Stimulated activated CD4-positive, alpha-beta T cell treated with anti-CD3 and anti-CD28 coated beads, Interleukin-15, amount 100 ng/mL, for 1 hour (primary cell): Measurements from ENCODE around the gene ZDHHC14.
"Not testable (repeated sequence)": the region's sequence is repeated elsewhere in the genome, so short reads cannot be mapped to it uniquely, and the experiment has no call there.

Experiments
- DNase-seq, 2 donors: peaks; one replicate each; pipeline ENCODE4 v3.0.0-alpha.2; 2020; ENCODE audit warnings: low read depth in 1 of 2, low spot score in 1 of 2

ZDHHC14 gene

DNA sequence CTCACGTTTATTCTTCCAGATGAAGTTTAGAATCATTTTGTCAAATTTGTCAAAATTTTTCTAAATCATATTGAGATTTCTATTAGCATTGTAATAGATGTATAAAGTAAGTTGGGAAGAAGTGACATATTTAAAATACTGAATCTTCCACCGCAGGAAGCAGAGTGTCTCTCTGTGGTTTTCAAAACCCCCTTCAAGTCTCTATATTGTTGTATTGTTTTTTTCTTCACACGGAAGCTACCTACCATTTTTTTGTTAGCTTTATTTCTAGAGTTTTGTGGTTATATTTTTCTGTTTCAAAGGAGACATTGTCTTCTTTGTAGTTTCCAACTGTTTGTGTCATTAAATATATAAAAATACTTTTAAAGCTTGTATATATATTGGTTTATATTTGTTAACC lies 188.6 kb downstream of the ZDHHC14 start:
- no peak for DNase-seq

DNA sequence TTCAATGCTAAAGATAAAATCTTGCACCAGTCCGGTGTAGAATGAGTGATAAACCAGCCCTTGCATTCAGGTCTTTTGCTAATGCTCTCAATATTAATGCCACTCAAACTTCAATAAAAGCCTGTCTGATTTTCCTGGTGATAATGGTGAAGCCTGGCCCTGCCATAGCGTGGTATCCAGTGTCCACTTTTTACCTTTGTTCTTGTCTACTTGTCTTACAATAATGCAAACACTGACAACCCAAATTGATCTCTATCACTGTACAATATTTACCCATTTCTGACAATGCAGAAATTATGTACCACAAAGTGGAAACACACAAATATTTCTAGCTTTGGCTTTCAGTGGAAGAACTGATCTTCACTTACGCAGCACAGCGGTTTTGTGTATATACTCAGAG lies 189.1 kb downstream of the ZDHHC14 start:
- DNase-seq = no peak

DNA sequence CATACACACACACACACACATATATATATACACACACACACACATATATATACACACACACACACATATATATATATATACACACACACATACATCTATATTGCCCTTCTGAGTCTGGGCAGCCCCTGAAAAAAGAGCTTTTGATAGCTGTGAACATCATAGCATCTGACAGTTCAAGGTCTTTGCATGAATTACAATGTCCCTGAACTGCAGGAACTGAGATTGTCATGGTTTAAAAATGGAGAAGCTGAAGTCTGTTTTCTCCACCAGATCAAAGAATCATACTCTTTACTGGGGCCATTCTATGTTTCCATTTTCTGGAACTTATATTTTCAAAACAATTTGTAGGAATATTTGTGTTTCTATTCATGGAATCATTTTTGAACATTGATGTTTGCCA lies 189.8 kb downstream of the ZDHHC14 start:
- no peak for DNase-seq

DNA sequence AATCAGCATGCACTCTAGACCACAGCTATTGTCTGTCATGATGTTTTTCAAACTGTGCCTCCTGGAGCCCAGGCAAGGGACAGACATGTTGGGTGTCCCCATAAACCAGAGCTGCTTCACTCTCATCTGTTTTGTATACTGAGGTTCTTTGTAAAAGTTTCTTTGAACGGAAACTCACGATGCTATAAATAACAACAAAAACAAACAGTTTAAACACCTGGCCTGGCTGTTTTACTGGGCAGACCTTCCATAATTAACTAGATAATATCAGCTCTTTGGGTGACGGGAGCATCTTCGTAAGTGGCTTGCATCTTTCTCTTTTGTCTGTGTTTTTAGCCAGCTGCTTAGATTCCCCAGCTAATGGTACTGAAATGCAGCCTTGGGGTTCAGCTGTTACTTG lies 190.3 kb downstream of the ZDHHC14 start:
- no peak for DNase-seq

DNA sequence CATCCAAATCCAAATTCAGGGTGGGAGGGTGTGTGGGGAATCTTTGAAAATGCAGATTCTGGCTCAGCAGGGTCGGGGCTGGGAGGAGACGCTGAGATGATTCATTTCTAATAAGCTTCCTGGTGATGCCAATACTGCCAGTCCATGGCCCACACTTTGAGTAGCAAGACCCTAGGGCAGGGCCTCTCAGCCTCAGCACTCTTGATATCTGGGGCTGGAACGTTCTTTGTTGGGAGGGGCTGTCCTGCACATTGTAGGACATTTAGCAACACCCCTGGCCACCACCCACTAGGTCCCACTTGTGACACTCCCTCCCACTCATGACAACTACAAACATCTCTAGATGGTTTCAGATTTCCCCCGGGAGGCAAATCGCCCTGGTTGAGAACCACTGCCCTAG lies 191.0 kb downstream of the ZDHHC14 start:
- no peak for DNase-seq

DNA sequence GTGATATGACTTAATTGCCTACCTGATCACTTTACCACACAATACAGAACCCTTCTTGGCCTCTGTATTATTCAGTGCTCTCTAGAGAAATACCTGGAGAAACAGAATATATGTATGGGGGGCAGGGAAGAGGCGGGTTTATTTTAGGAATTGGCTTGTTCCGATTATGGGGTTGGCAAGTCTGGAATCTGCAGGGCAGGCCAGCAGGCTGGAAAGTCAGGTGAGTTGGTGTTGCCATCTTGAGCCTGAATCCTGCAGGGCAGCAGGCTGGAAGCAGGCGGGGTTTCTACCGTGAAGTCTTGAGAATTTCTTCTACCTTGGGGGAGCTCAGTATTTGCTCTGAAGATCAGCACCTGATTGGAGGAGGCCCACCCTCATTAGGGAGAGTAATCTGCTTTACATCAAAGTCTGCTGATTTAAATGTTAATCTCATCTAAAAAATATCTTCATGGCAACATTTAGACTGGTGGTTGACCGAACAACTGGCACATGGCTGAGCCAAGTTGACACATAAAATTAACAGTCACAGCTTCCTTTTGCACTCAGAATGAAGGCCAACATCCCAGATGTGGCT lies 193.9 kb downstream of the ZDHHC14 start:
- no peak for DNase-seq

DNA sequence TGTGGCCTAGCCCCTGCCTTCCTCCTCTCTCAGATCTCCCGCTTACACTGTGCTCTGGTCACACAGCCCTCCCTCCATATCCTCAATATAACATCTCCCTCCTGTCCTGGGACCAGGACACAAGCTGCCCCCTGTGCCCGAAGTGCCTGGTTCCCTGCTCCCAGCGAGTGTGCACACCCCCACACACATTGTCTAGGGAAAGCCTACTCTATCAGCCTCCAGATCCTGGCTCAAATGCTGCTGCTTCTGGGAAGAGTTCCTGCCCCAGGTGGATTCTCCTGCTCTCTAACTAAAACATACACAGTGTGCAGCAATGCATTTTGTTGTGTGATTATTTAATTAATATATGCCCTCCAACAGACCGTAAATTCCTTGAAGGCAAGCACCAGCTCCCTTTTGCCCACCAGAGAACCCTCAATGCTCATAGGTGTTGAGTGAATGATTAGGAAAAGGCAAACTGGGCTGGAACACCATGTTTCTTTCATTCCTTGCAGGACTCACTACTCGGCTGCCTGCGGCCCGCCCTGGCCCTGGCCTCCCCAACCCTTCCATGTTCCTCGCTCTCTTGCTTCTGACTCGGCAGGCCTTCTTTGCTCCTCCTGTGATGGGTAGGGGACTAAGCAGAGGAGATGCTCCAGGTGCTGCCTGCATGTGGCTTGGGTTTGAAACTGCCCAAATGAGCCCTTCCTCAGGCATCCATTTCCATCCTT lies 194.6 kb downstream of the ZDHHC14 start:
- DNase-seq = no peak

DNA sequence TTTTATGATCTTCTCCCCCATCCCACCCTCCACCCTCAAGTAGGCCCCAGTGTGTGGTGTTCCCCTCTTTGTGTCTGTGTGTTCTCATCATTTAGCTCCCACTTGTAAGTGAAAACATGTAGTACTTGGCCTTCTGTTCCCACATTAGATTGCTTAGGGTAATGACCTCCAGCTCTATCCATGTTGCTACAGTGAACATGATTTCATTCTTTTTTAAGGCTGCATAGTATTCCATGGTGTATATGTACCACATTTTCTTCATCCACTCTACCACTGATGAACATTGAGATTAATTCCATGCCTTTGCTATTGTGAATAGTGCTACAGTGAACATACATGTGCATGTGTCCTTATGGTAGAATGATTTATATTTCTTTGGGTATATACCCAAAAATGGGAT lies 196.0 kb downstream of the ZDHHC14 start:
- not testable (repeated sequence) for DNase-seq

DNA sequence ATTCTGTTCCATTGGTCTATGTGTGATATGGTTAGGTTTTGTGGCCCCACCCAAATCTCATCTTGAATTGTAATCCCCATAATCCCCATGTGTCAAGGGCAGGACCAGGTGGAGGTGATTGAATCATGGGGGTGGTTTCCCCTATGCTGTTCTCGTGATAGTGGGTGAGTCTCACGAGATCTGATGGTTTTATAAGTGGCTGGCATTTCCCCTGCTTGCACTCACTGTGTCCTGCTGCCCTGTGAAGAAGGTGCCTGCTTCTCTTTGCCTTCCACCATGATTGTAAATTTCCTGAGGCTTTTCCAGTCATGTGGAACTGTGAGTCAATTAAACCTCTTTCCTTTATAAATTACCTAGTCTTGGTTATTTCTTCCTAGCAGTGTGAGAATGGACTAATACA lies 197.5 kb downstream of the ZDHHC14 start:
- DNase-seq = not testable (repeated sequence)

DNA sequence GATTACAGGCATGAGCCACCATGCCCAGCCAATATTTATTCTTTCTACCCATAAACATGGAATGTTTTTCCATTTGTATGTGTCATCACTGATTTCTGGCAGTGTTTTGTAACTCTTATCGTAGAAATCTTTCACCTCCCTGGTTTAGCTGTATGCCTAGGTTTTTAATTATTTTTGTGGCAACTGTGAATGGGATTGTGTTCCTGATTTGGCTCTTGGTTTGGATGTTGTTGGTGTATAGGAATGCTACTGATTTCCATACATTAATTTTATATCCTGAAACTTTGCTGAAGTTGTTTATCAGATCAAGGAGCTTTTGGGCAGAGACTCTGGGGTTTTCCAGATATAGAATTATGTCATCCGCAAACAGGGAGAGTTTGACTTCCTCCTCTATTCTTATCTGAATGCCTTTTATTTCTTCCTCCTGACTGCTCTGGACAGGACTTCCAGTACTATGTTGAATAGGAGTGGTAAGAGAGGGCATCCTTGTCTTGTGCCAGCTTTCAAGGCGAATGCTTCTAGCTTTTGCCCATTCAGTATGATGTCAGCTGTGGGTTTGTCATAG lies 198.6 kb downstream of the ZDHHC14 start:
- DNase-seq = no peak

DNA sequence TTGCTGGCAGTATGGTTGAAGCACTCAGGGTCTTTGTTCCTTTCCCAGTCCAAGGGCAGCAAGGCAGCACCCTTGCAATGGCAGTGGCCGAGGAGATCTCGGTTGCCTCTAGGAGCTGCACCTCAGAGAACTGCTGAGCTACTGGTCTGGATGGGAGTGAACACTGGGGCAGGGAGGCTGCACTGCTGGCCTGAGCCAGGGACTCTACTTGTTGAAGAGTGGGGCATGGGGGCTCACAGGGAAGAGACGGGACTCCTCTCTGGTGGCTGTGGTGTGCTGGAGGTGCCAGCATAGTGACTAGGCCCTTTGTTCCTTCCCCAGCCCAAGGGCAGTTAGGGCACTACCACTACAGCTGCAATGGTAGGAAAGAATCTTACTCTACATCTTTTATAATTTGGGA lies 203.0 kb downstream of the ZDHHC14 start:
- no peak for DNase-seq

DNA sequence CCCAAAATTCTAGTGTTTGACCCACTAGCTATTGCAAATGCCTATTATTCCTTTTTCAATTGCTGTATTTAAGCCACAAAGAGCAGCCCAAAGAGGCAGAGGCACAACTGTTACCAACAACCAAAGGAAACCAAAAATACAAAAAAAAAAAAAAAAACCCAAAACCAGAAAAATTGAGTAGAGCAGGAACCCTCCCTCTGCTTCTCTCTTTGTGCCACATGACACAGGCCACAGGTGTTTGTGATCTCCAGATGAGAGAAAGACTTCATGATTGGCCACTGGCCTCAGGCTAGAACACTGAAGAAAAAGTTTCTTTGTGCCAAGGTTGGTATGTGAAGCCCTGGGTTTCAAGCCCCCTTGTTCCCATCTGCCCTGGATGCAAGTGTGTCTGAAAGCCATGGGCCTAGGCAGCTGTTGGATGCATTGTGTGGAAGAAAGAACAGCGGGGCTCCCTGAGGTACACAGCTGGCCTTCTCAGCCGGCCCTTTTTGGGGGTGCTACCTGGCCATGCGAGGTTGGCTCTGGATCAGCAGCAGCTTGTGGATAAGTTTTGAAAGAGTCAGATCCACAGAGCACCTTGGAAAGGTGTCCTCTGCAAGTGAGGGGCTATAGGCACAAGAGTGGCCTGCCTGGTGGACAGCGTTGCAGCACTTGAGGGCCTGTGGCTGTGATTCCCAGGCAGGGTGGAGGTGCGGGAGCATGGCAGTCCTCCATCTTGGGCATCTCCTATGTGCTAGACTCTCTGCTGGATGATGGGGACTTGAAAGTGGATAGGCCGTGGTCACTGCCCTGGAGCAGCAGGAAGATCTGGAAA lies 204.5 kb downstream of the ZDHHC14 start:
- no peak for DNase-seq

DNA sequence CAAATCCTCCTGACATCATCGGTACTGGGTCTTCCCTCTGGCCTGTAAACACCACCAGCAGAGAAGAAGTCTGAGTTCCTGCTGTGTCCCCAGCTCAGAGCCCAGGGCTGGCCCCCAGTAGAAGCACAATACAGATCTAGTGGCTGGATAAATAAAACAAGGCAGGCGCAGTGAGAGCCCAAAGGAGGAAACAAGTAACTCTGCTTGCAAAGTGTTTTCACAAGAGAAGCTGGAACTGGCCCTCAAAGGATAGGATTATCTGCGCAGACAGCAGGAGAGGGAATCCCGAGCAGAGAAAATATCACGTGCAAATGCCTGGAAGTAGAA lies 205.1 kb downstream of the ZDHHC14 start:
- no peak for DNase-seq

DNA sequence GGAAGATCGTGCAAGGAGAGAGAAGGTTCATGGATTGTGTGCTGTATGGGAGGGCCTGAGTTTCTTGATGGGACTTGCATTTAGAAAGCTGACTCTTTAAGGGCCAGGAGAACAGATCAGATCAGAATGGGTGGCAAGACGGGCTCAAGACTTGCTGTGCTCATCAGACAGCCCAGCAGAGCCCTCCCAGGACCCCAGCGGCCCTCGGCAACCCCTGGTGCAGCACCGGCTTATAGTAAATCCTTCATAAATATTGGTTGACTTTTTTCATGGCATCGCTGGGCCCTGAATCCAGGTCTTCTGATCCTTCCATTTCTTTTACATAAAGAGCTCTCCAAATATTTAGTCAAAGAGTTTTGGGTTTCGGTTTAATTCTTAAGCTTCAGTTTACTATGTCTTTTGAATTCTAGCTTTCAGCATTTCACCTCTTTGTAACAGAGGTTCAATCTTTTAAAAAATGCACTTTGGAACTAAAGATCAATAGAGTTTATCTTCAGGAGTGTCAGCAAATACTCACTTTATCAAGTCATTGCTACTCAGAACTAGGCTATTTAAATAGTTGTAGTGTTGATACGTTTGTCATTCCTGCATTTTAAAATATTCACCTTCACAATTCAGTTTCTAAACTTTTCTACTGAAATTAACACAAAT lies 205.6 kb downstream of the ZDHHC14 start:
- no peak for DNase-seq

DNA sequence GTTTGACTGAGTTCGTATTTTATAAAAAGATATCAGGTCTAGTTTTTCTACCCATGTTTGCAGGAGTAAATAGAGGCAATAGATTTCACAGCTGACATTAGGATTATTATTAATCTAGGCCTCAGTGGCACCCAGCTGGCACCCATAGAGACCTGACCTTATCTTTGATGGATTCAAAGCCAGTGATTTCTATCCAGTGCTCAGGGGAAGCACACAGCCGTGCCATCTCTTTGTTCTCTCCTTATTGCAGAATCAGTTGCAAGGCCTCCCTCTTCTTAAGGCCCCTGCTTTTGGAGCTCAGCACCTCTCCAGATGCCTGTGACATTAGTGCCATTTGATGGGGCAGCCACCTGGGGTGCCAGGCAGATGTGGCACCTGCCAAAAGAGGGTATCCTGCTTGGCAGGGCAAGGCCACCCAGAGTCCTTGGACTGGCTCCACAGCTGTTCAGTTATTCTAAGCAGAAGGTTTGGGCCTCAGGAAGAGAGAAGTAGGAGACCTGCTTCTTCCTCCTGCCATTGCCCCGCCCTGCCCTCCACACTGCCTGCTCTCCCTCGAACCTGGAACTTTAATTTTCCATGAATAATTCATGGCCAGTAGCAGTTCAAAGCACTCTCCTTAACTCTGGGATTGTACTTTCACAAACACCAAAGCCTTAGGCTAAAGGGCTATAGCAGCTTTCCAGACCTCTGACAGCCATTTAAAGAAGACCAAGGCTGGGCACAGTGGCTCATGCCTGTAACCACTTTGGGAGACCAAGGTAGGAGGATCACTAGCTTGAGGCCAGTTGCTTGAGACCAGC lies 206.3 kb downstream of the ZDHHC14 start:
- no peak for DNase-seq

DNA sequence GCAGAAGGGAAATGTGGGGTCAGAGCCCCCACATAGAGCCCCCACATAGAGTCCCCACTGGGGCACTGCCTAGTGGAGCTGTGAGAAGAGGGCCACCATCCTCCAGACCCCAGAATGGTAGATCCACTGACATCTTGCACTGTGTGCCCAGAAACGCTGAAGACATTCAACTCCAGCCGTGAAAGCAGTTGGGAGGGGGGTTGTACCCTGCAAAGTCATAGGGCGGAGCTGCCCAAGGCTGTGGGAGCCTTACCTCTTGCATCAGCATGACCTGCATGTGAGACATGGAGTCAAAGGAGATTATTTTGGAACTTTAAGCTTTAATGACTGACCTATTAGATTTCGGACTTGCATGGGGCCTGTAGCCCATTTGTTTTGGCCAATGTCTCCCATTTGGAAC lies 209.7 kb downstream of the ZDHHC14 start:
- not testable (repeated sequence) for DNase-seq

DNA sequence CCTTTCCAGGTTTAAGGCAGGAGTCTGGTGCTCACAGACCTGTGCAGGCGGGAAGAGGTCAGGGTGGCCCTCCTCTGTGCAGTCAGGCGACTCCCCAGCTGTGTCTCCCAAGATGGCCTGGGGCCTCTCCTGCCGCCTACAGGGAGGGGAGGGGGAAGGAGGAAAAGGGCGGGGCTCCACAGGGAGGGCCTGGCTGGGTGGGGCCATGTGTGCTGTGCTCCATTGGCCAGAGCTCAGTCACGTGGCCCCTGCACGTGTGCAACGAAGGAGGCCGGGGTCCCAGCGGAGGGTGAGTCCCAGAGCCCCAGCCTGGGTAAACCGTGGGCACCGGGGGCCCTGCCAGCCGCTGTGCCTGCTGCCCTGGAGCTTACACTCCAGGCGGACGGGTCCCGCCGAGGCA lies 211.6 kb downstream of the ZDHHC14 start:
- no peak for DNase-seq

DNA sequence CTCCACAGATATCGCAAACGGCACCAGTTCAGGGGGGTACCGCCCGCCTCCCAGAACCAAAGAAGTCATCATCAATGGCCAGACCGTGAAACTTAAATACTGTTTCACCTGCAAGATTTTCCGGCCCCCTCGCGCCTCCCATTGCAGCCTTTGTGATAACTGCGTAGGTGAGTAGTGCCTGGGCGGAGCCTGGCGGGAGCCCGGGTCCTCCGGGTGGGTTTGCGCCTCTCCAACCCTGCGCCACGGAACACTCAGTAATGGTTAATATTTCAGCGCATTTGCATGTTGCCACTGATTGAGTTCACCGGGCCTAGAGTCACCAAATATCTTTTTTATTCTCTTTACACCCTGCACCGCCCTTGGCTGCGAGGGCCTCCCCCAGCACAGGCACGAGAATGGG lies 212.0 kb downstream of the ZDHHC14 start:
- DNase-seq = no peak

DNA sequence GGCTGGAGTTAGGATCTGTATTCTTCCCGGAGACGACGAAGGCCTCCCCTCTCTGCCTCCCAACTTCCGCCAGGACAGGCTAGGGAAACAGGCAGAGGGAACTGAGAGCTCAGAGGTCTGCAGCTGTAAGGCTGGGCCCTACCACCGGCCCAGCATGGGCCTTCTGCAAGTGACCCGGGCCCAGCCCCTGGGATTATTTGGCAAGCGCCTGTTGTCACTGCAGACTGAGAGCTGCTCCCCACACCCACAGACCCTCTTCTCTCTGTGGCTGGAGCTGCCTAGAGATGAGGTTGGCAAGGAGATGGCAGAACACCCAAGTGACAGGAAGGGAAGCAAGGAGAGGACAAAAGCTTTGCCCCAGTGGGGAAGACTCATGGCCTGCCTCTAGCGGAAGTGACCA lies 212.6 kb downstream of the ZDHHC14 start:
- no peak for DNase-seq

DNA sequence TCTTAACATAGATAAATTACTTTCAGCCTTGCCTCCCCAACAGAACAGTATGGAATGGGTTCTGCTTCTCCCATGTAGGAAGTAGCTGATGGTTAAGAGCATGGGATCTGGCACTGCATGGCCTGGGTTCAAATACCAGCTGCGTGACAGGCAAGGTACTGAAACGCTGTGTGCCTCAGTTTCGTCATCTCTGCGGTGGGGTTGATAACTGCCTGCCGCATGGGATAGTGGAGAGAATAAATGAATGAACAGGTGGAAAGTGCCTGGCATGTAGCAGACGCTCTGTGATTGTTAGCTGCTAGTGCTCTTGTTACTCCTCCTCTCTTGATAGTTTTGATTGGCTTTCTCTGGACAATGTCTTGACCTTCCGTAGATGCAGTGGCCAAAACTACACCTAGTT lies 213.3 kb downstream of the ZDHHC14 start:
- no peak for DNase-seq

DNA sequence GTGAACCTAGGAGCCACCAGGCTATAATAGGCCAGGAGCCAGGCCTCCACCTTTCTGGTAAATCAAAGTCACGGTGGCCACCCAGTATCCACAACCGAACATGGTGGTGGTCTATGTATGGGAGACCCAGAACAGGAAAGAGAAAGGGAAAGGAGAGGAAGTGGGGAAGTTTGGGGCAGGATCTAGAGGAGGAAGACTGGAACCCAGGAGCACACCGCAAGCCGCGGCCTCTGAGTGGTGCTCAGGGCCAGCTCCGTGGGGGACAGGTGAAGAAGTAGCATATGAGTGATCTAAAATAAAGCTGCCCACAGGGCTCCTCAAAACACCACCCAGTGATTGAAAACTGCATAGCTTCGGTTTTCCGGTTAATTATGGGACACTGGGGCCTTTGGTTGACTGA lies 214.8 kb downstream of the ZDHHC14 start:
- no peak for DNase-seq
